ENCODE measurements around the gene NIT1. TPM values are rescaled to one million over a fixed set of nuclear protein-coding genes. Genes with fewer than 3 reads are reported as not detected.

Gene NIT1
- total and polyA plus RNA-seq, 10 of the 15 experiments (the other 5 are each of a cell fraction or from before 2014, with no cell fraction given): 19.2 to 54.4 (median 28.3) TPM

GRCh38 chr1:161068306-161069234, 49.3 kb upstream of the NIT1 start (continued):
- TF ChIP-seq JUND (IDR thresholded peaks at IDR 0.05; ENCODE audit: low read depth, low read length) (no peak), SUZ12 (IDR thresholded peaks at IDR 0.05; ENCODE audit: unreplicated experiment) (no peak), YBX1 (IDR thresholded peaks at IDR 0.05) (no peak), NR2F1 (conservative IDR thresholded peaks at IDR 0.05) (no peak), BCL3 (IDR thresholded peaks at IDR 0.05; ENCODE audit: borderline replicate concordance, insufficient read depth, low read depth, low read length, poor library complexity, severe bottlenecking) (no peak), HDAC2 (IDR thresholded peaks at IDR 0.05) (no peak), LARP7 (IDR thresholded peaks at IDR 0.05) (no peak)

GRCh38 chr1:161069241-161069640, 48.7 kb upstream of the NIT1 start:
- H3K79me2 ChIP-seq (ENCODE audit: control insufficient read depth, insufficient read depth, low read length): peaks cover 52% of the 10 kb centered on the region
- H3K9ac ChIP-seq (ENCODE audit: control insufficient read depth, insufficient read depth, low read length): peak overlapping the region; percentile 98
- 0 out of 4 replicates have a peak, but pooled peaks cover 0 to 9% of the 10 kb centered on the region in 2 experiments for H3K36me3 ChIP-seq (ENCODE audit: control insufficient read depth in 2 of 2, insufficient read depth in 2 of 2, low read length in 1 of 2)
- no peaks in the 10 kb centered on the region for H3K27me3 ChIP-seq (replicated peaks in 1 of 2; ENCODE audit: control insufficient read depth in 2 of 2, insufficient read depth in 2 of 2, low read length in 1 of 2)
- peak overlapping the region; percentile 99 for H3K4me2 ChIP-seq (ENCODE audit: control insufficient read depth, insufficient read depth)
- in situ Hi-C loops (cut with MboI): no loop called here
- no peak overlapping the region for H2AFZ ChIP-seq (ENCODE audit: control insufficient read depth, low read depth, low read length)
- DNase-seq (ENCODE audit: low read depth, low spot score) (no peak), ATAC-seq (peak; percentile 5), FAIRE-seq (no peak)
- intact Hi-C loops (cut with micrococcal nuclease; ENCODE audit: unreplicated experiment): loop anchor here (2.0 kb wide), 2 partner anchors 56 to 76 kb away; no protein-coding TSS in a partner anchor
- TF ChIP-seq RB1 (IDR thresholded peaks at IDR 0.05; ENCODE audit: borderline replicate concordance) (no peak), MTA3 (IDR thresholded peaks at IDR 0.05; ENCODE audit: borderline replicate concordance, low read length) (0 out of 2 replicates have a peak, but pooled peaks have one; percentile 9), POLR2A (IDR thresholded peaks at IDR 0.05; ENCODE audit: low read depth, low read length) (peak; percentile 1; the same call in 1 of the 2 replicates)
- CTCF ChIA-PET: interaction anchor here (0.7 to 8.6 kb wide), 14 partner anchors 10 to 274 kb away, joined by 3 to 111 read pairs (median 7); partner anchors contain the start of genes F11R, KLHDC9, NECTIN4 and TSTD1
- SMC1A ChIA-PET (ENCODE audit: uncharacterized antibody, unreplicated experiment): interaction anchor here (0.5 to 9.0 kb wide), 20 partner anchors 9 to 272 kb away, joined by 3 to 134 read pairs (median 4); partner anchors contain the start of genes F11R, KLHDC9, NIT1 and PFDN2
- peak overlapping the region; percentile 98 for H3K27ac ChIP-seq (ENCODE audit: control insufficient read depth, insufficient read depth)
- WGBS (ENCODE audit: insufficient coverage, insufficient replicate concordance, low lambda C conversion rate, missing lambda C conversion rate): 2% methylated on average over 9 of the region's 9 CpGs
- BruUV-seq (replicated peaks): no TSS peak
- peaks cover 11% of the 10 kb centered on the region; the same call in 1 of the 2 replicates for H4K20me1 ChIP-seq (ENCODE audit: control insufficient read depth, insufficient read depth)
- POLR2A ChIA-PET: interaction anchor here (0.6 to 6.8 kb wide), 26 partner anchors 8 to 274 kb away, joined by 3 to 139 read pairs (median 6); partner anchors contain the start of genes DEDD, F11R, KLHDC9 and LY9
- peak overlapping the region; percentile 94 for H3K4me3 ChIP-seq
- peaks cover 20% of the 10 kb centered on the region for H3K4me1 ChIP-seq (ENCODE audit: control insufficient read depth, insufficient read depth, low read length)
- RAD21 ChIA-PET (ENCODE audit: unreplicated experiment): interaction anchor here (0.7 to 7.1 kb wide), 22 partner anchors 21 to 234 kb away, joined by 3 to 107 read pairs (median 4); partner anchors contain the start of genes DEDD, F11R, KLHDC9 and NIT1
- no peaks in the 10 kb centered on the region for H3K9me3 ChIP-seq (replicated peaks; ENCODE audit: control insufficient read depth, insufficient read depth, low read length)

Data from GM12878 (cell line).